Measurements from ENCODE around the gene BRD9. TPM values are rescaled to one million over a fixed set of nuclear protein-coding genes. Genes with fewer than 3 reads are reported as not detected.
"Not testable (repeated sequence)": the region's sequence is repeated elsewhere in the genome, so short reads cannot be mapped to it uniquely, and the experiment has no call there.

Gene BRD9
- total RNA-seq, 2 experiments from 2014 or later, result 54.1 to 57.9 TPM

GRCh38 chr5:864492-865167, 28.0 kb downstream of the BRD9 start:
- POLR2A ChIA-PET, result no interaction called here
- CTCF ChIA-PET, result no interaction called here

GRCh38 chr5:863244-863805, 29.3 kb downstream of the BRD9 start:
- ChIA-PET CTCF (no interaction called here), POLR2A (no interaction called here)

- POLR2A ChIA-PET, result no interaction called here
- CTCF ChIA-PET, result no interaction called here
Measured at GRCh38 chr5:862367-863243, 30.0 kb downstream of the BRD9 start.

- POLR2A ChIA-PET, result no interaction called here
- CTCF ChIA-PET, result no interaction called here
Measured at GRCh38 chr5:861442-862366, 30.9 kb downstream of the BRD9 start.

- CTCF ChIA-PET, result no interaction called here
- POLR2A ChIA-PET, result interaction anchor here (0.6 kb wide), 1 partner anchor 316 kb away, joined by 3 read pairs; no protein-coding TSS in a partner anchor
Measured at GRCh38 chr5:860506-861150, 32.0 kb downstream of the BRD9 start.

GRCh38 chr5:859798-860296, 32.8 kb downstream of the BRD9 start:
- POLR2A ChIA-PET, result no interaction called here
- CTCF ChIA-PET, result no interaction called here

GRCh38 chr5:859391-859790, 33.2 kb downstream of the BRD9 start:
- CTCF ChIA-PET, result no interaction called here
- POLR2A ChIA-PET, result no interaction called here

- POLR2A ChIA-PET, result no interaction called here
- CTCF ChIA-PET, result no interaction called here
Measured at GRCh38 chr5:858726-859125, 33.9 kb downstream of the BRD9 start.

- ChIA-PET CTCF (no interaction called here), POLR2A (no interaction called here)
Measured at GRCh38 chr5:856531-857425, 35.8 kb downstream of the BRD9 start.

- ChIA-PET CTCF (no interaction called here), POLR2A (no interaction called here)
Measured at GRCh38 chr5:855771-856530, 36.6 kb downstream of the BRD9 start.

GRCh38 chr5:854966-855743, 37.4 kb downstream of the BRD9 start:
- POLR2A ChIA-PET, result no interaction called here
- CTCF ChIA-PET, result no interaction called here

GRCh38 chr5:854217-854616, 38.4 kb downstream of the BRD9 start:
- ChIA-PET POLR2A (no interaction called here), CTCF (no interaction called here)

- POLR2A ChIA-PET, CTCF ChIA-PET: not testable (repeated sequence)
Measured at GRCh38 chr5:853416-854090, 39.0 kb downstream of the BRD9 start.

GRCh38 chr5:852431-853401, 39.9 kb downstream of the BRD9 start:
- ChIA-PET POLR2A (no interaction called here), CTCF (no interaction called here)

GRCh38 chr5:852018-852417, 40.6 kb downstream of the BRD9 start:
- CTCF ChIA-PET, result no interaction called here
- POLR2A ChIA-PET, result no interaction called here

- ChIA-PET POLR2A (no interaction called here), CTCF (no interaction called here)
Measured at GRCh38 chr5:851553-851952, 41.0 kb downstream of the BRD9 start.

Measured in activated CD8-positive, alpha-beta memory T cell treated with anti-CD3 and anti-CD28 coated beads for 36 hours (primary cell).